HCT116 (cell line): ENCODE measurements around the gene NUP153. TPM values are rescaled to one million over a fixed set of nuclear protein-coding genes. Genes with fewer than 3 reads are reported as not detected.
A peak's percentile ranks its signal among the peaks of the same experiment; 100 is the strongest.

ENCODE experiments used
- ATAC-seq: fragments of 200-7000 bp; cut with Tn5 transposase; 2 replicates; pipeline ENCODE4 v1.9.1; 2020; ENCODE audit warnings: mild to moderate bottlenecking, moderate library complexity
- BruUV-seq: library from RNA; stranded (reverse); fragments of 400-500 nt; replicated peaks from 2 replicates; lab custom pipeline; 2021; lab: Mats Ljungman, UMichigan
- CTCF ChIA-PET: fragments of 300-600 bp; sonication (Branson Sonifier 250); formaldehyde crosslinking; loops from one replicate; lab custom pipeline; 2021; ENCODE audit warnings: antibody characterized with exemption; lab: Charles Lee
- POLR2A ChIA-PET: fragments of 300-600, 350-600 bp; sonication (Branson Sonifier 250); formaldehyde crosslinking; loops from one replicate; lab custom pipeline; 2021; ENCODE audit warnings: antibody characterized with exemption; lab: Charles Lee
- RAD21 ChIA-PET, 2 experiments: fragments of 300-600 bp; sonication (Branson Sonifier 250); formaldehyde crosslinking; loops; one replicate each; lab custom pipeline; 2023; ENCODE audit warnings: low total read pairs in 2 of 2; ENCODE audit not compliant: uncharacterized antibody in 2 of 2, unreplicated experiment in 2 of 2, low non-redundant PET in 1 of 2; lab: Charles Lee
- DNase-seq: peaks from one replicate; pipeline ENCODE4 v3.0.0-alpha.2; 2010; ENCODE audit warnings: low read depth, low spot score
- H2AFZ ChIP-seq: fragments of 200-600 bp; shearing (Covaris generic), sonication (generic); 2 replicates; pipeline ENCODE4 v1.6.1; 2017; ENCODE audit warnings: low read depth, mixed run types, mixed read lengths, antibody characterized with exemption, low read length; ENCODE audit not compliant: poor library complexity, severe bottlenecking
- H3K27ac ChIP-seq: 2 replicates; pipeline ENCODE4 v1.5.1; 2012; ENCODE audit warnings: low read depth, low read length
- H3K27me3 ChIP-seq: fragments of 200-600 bp; sonication (generic); 2 replicates; pipeline ENCODE4 v1.6.1; 2016; ENCODE audit warnings: mixed run types, low read length, mixed read lengths; ENCODE audit not compliant: insufficient read depth
- H3K36me3 ChIP-seq, 2 experiments: fragments of 200-500 bp in 1 of 2; fragments of 200-600 bp in 1 of 2; sonication (Bioruptor generic) in 1 of 2; sonication (generic) in 1 of 2; 2 replicates each; pipeline versions ENCODE4 v1.5.1 to v1.6.1; 2014 to 2016; ENCODE audit warnings: low read length in 2 of 2, inconsistent platforms in 1 of 2, mixed read lengths in 1 of 2, mixed run types in 1 of 2; ENCODE audit not compliant: insufficient read depth in 2 of 2, control insufficient read depth in 1 of 2
- H3K4me1 ChIP-seq, 2 experiments: fragments of 200-600 bp in 1 of 2; sonication (generic) in 1 of 2; 2 replicates each; pipeline versions ENCODE4 v1.5.1 to v1.6.1; 2012 to 2017; ENCODE audit warnings: low read length in 2 of 2, inconsistent platforms in 1 of 2, mild to moderate bottlenecking in 1 of 2, mixed read lengths in 1 of 2, mixed run types in 1 of 2, moderate library complexity in 1 of 2; ENCODE audit not compliant: insufficient read depth in 2 of 2, control insufficient read depth in 1 of 2
- H3K4me2 ChIP-seq: fragments of 200-600 bp; sonication (generic); 2 replicates; pipeline ENCODE4 v1.6.1; 2017; ENCODE audit warnings: mixed run types, low read length, mixed read lengths
- H3K4me3 ChIP-seq, 2 experiments: fragments of 200-600 bp in 1 of 2; sonication (generic) in 1 of 2; replicated peaks in 1 of 2; 2 replicates each; pipeline ENCODE4 v1.5.1; 2011 to 2016; ENCODE audit warnings: low read length in 2 of 2, control low read depth in 1 of 2, low read depth in 1 of 2, mild to moderate bottlenecking in 1 of 2, mixed read lengths in 1 of 2, mixed run types in 1 of 2
- H3K79me2 ChIP-seq: fragments of 200-600 bp; sonication (generic); 2 replicates; pipeline ENCODE4 v1.6.1; 2017; ENCODE audit warnings: mild to moderate bottlenecking, mixed run types, low read length, moderate library complexity, mixed read lengths; ENCODE audit not compliant: insufficient read depth
- H3K9ac ChIP-seq: fragments of 200-600 bp; sonication (generic); 2 replicates; pipeline ENCODE4 v1.6.1; 2016; ENCODE audit warnings: low read length, mixed read lengths
- H3K9me2 ChIP-seq: fragments of 200-600 bp; sonication (generic), shearing (Covaris generic); 2 replicates; pipeline ENCODE4 v1.6.1; 2017; ENCODE audit warnings: mixed run types, mild to moderate bottlenecking, moderate library complexity; ENCODE audit not compliant: insufficient read depth
- H3K9me3 ChIP-seq, 2 experiments: fragments of 200-500 bp in 1 of 2; fragments of 200-600 bp in 1 of 2; sonication (Bioruptor generic) in 1 of 2; sonication (generic) in 1 of 2; 2 replicates each; pipeline ENCODE4 v1.6.1; 2014 to 2017; ENCODE audit warnings: low read length in 2 of 2, mixed read lengths in 2 of 2, inconsistent platforms in 1 of 2, low read depth in 1 of 2, mild to moderate bottlenecking in 1 of 2, mixed run types in 1 of 2, moderate library complexity in 1 of 2; ENCODE audit not compliant: control insufficient read depth in 1 of 2, insufficient read depth in 1 of 2
- H4K20me1 ChIP-seq: fragments of 200-600 bp; sonication (generic), shearing (Covaris generic); 2 replicates; pipeline ENCODE4 v1.6.1; 2017; ENCODE audit warnings: mixed run types, mild to moderate bottlenecking, moderate library complexity; ENCODE audit not compliant: insufficient read depth
- CBX3 ChIP-seq: IDR thresholded peaks from 2 replicates; pipeline ENCODE4 v1.6.1; 2012; ENCODE audit warnings: low read depth
- CEBPB ChIP-seq: IDR thresholded peaks from 2 replicates; pipeline ENCODE4 v1.6.1; 2012; ENCODE audit warnings: low read depth
- EZH2 ChIP-seq: fragments of 200-600 bp; sonication (generic); IDR thresholded peaks from 2 replicates; pipeline ENCODE4 v1.6.1; 2017; ENCODE audit warnings: antibody characterized with exemption, mixed run types
- EZH2phosphoT487 ChIP-seq: fragments of 200-600 bp; IDR thresholded peaks from 2 replicates; pipeline ENCODE4 v1.6.1; 2018; ENCODE audit warnings: antibody characterized with exemption, borderline replicate concordance
- FOSL1 ChIP-seq: IDR thresholded peaks from 2 replicates; pipeline ENCODE4 v1.6.1; 2012; ENCODE audit warnings: low read depth
- JUND ChIP-seq: IDR thresholded peaks from 2 replicates; pipeline ENCODE4 v1.6.1; 2012
- POLR2AphosphoS5 ChIP-seq: IDR thresholded peaks from 2 replicates; pipeline ENCODE4 v1.6.1; 2011; ENCODE audit warnings: mild to moderate bottlenecking, low read depth, low read length, moderate library complexity
- RAD21 ChIP-seq: IDR thresholded peaks from 2 replicates; pipeline ENCODE4 v1.6.1; 2012; ENCODE audit warnings: low read depth, mild to moderate bottlenecking
- SIN3A ChIP-seq: IDR thresholded peaks from 2 replicates; pipeline ENCODE4 v1.6.1; 2012; ENCODE audit warnings: low read depth
- SP1 ChIP-seq: IDR thresholded peaks from 2 replicates; pipeline ENCODE4 v1.6.1; 2012; ENCODE audit warnings: low read depth
- intact Hi-C: fragments of 100-400 bp; cut with micrococcal nuclease; formaldehyde crosslinking; loops from 2 replicates; pipeline ENCODE4 v1.10.0; 2022
- total RNA-seq: library from RNA; stranded (reverse); gene quantifications from one replicate; pipeline ENCODE4 v1.2.1, GENCODE V29; 2021; ENCODE audit not compliant: unreplicated experiment
- TF ChIP-seq, protein P1 (sequence below), 3 experiments: fragments of 200-600 bp in 1 of 3; sonication (generic) in 1 of 3; IDR thresholded peaks in 2 of 3; conservative IDR thresholded peaks in 1 of 3; 2 replicates each; pipeline ENCODE4 v1.5.1; 2012 to 2017; ENCODE audit warnings: low read depth in 2 of 3, low read length in 2 of 3, antibody characterized with exemption in 1 of 3, borderline replicate concordance in 1 of 3, control low read depth in 1 of 3, mild to moderate bottlenecking in 1 of 3, mixed read lengths in 1 of 3, mixed run types in 1 of 3, moderate library complexity in 1 of 3; ENCODE audit not compliant: insufficient read depth in 1 of 3
- TF ChIP-seq, protein P2 (sequence below): IDR thresholded peaks from 2 replicates; pipeline ENCODE4 v1.6.1; 2012

Gene NUP153
- total RNA-seq, 1 experiment from 2014 or later: 51.6 TPM

DNA sequence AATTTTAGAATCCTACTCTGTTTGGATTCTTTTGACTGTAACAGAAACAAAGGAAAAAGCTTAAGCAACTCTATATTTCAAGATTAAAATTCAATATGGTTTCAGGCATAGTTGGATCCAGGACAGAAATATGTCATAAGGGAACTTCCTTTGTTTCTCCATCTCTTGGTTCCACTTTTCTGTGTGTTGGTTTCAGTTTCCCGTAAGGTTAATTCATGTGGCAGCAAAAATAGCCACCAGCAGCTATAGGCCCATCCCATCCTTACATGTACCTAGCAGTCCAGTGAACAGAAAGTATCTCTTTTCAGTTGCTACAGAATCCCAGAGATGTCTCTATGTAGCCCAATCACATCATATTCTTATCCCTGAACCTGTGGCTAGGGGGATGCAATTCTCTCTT, 115.4 kb downstream of the NUP153 start:
- POLR2A ChIA-PET: interaction anchor here (0.8 kb wide), 1 partner anchor 9 kb away, joined by 3 read pairs; the partner anchor contains the start of gene FAM8A1
- no peak for TF ChIP-seq EZH2phosphoT487
- no peak for TF ChIP-seq CBX3
- TF ChIP-seq, all 23 proteins: peak for 0
- CTCF ChIA-PET: no interaction called here
- Histone ChIP-seq H4K20me1 (no peaks in the 10 kb centered on the region), H3K4me3 (no peak overlapping the region), H3K9me3 (no peaks in the 10 kb centered on the region), H3K36me3 (no peaks in the 10 kb centered on the region), H3K27me3 (no peaks in the 10 kb centered on the region), H3K79me2 (no peaks in the 10 kb centered on the region), H3K9ac (no peak overlapping the region), H3K4me2 (no peak overlapping the region), H3K9me2 (no peaks in the 10 kb centered on the region), H3K4me1 (peaks cover 9 to 14% of the 10 kb centered on the region in 2 experiments; a peak in 3 of 4 replicates), H2AFZ (no peak overlapping the region), H3K27ac (no peak overlapping the region)
- no TSS peak for BruUV-seq
- ATAC-seq (no peak), DNase-seq (no peak)
- RAD21 ChIA-PET: interaction anchor here in 1 of 2 experiments (0.5 kb wide), 1 partner anchor 309 kb away, joined by 4 read pairs; no protein-coding TSS in a partner anchor
- intact Hi-C loops: no loop called here

DNA sequence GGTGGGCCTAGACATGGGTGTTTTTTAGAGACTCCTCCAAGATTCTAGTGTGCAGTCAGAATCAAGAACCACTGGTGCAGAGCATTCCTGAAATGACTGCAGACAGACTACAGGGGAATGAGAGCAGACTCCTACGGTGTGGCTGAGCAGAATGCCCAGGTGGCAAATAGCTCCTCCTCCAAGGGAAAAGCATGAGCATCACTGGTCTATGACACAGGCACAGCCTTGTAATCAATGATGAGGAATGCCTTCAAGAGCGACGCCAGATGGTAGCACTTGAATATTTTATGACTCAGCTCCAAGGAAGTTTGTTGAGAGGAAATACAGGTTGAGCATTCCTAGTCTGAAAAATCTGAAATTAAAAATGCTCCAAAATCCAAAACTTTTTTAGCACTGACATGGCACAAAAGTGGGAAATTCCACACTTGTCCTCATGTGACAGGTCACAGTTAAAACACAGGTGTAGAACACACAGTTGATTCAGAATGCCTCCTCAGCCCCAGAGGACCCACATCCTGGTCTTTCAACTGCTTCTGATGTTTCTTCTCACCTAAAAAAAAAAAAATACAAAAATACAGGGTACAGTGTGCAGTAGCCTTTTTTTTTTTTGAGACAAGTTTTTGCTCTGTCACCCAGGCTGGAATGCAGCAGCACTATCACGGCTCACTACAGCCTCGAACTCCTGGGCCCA, 117.2 kb downstream of the NUP153 start:
- H3K4me3 ChIP-seq: no peak overlapping the region
- TF ChIP-seq RAD21 (peak; percentile 83), SP1 (peak; percentile 37; the same call in 1 of the 2 replicates), EZH2 (no peak), SIN3A (no peak), POLR2AphosphoS5 (0 out of 2 replicates have a peak, but pooled peaks have one; percentile 34), JUND (peak; percentile 48), CBX3 (peak; percentile 67; the same call in 1 of the 2 replicates), FOSL1 (peak; percentile 51; the same call in 1 of the 2 replicates), CEBPB (no peak)
- TF ChIP-seq, protein P1, sequence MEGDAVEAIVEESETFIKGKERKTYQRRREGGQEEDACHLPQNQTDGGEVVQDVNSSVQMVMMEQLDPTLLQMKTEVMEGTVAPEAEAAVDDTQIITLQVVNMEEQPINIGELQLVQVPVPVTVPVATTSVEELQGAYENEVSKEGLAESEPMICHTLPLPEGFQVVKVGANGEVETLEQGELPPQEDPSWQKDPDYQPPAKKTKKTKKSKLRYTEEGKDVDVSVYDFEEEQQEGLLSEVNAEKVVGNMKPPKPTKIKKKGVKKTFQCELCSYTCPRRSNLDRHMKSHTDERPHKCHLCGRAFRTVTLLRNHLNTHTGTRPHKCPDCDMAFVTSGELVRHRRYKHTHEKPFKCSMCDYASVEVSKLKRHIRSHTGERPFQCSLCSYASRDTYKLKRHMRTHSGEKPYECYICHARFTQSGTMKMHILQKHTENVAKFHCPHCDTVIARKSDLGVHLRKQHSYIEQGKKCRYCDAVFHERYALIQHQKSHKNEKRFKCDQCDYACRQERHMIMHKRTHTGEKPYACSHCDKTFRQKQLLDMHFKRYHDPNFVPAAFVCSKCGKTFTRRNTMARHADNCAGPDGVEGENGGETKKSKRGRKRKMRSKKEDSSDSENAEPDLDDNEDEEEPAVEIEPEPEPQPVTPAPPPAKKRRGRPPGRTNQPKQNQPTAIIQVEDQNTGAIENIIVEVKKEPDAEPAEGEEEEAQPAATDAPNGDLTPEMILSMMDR (IDR thresholded peaks at IDR 0.05 in 2 of 3, conservative IDR thresholded peaks at IDR 0.05 in 1 of 3; ENCODE audit: borderline replicate concordance in 1 of 3, insufficient read depth in 1 of 3, low read depth in 2 of 3, low read length in 2 of 3): peak in 1 of 3 experiments; percentile 59; a peak in 1 of 6 replicates
- TF ChIP-seq, protein P2, sequence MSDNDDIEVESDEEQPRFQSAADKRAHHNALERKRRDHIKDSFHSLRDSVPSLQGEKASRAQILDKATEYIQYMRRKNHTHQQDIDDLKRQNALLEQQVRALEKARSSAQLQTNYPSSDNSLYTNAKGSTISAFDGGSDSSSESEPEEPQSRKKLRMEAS: peak; percentile 63; the same call in 1 of the 2 replicates
- 0 out of 2 replicates have a peak overlapping the region, but pooled peaks have one; percentile 7 for H3K9ac ChIP-seq
- H3K79me2 ChIP-seq: no peaks in the 10 kb centered on the region
- DNase-seq: peak; percentile 91
- ATAC-seq: peak; percentile 93
- peak overlapping the region; percentile 37 for H3K4me2 ChIP-seq
- H3K4me1 ChIP-seq: peaks cover 9 to 21% of the 10 kb centered on the region in 2 experiments; a peak in 3 of 4 replicates
- POLR2A ChIA-PET: interaction anchor here (1.9 kb wide), 1 partner anchor 11 kb away, joined by 13 read pairs; the partner anchor contains the start of gene FAM8A1
- H3K27ac ChIP-seq: no peak overlapping the region
- H3K9me3 ChIP-seq: no peaks in the 10 kb centered on the region
- H3K27me3 ChIP-seq: no peaks in the 10 kb centered on the region
- H2AFZ ChIP-seq: peak overlapping the region; percentile 68
- intact Hi-C loops: loop anchor here (10.0 kb wide), 1 partner anchor 315 kb away; no protein-coding TSS in a partner anchor
- H4K20me1 ChIP-seq: no peaks in the 10 kb centered on the region
- H3K36me3 ChIP-seq: no peaks in the 10 kb centered on the region
- CTCF ChIA-PET: interaction anchor here (1.0 to 1.2 kb wide), 4 partner anchors 215 to 422 kb away, joined by 6 to 12 read pairs (median 7); no protein-coding TSS in a partner anchor
- BruUV-seq: no TSS peak
- RAD21 ChIA-PET: interaction anchor here in 1 of 2 experiments (0.5 kb wide), 1 partner anchor 11 kb away, joined by 3 read pairs; no protein-coding TSS in a partner anchor
- H3K9me2 ChIP-seq: no peaks in the 10 kb centered on the region
